Mucosa of gallbladder (tissue), 1 donor: ENCODE results near the gene GOLGA6L7. TPM values are rescaled to one million over a fixed set of nuclear protein-coding genes. Genes with fewer than 3 reads are reported as not detected.
"Not testable (repeated sequence)": the region's sequence is repeated elsewhere in the genome, so short reads cannot be mapped to it uniquely, and the experiment has no call there.

Experiments
- DNase-seq: peaks from one replicate; pipeline ENCODE4 v3.0.0-alpha.2; 2020; ENCODE audit warnings: low spot score
- total RNA-seq: library from RNA; stranded (reverse); gene quantifications from one replicate; pipeline ENCODE4 v1.2.1, GENCODE V29; 2021
- donor health status: DM: no; HTN: no; CAD: no.

GOLGA6L7 gene
- total RNA-seq, 1 donor from 2014 or later = not detected

DNA sequence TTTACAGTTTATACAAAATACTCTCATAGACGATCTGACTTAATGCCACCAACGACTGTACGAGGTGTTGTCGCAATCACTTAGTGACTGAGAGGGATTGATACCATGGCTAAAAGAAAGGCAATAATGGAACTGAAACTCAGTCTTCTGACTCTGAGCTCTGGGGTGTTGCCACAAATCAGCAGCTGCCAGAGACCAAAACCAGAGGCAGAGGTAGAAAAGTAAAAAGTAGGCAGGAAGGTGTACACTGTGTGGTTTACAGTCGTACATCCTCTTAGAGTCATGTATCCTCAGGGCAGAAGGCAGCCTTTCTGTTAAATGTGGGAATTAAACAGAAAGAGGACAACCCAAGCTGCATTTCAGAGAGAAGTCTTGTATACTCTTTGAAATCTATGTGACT is 1.2 kb downstream of the GOLGA6L7 start:
- not testable (repeated sequence) for DNase-seq

DNA sequence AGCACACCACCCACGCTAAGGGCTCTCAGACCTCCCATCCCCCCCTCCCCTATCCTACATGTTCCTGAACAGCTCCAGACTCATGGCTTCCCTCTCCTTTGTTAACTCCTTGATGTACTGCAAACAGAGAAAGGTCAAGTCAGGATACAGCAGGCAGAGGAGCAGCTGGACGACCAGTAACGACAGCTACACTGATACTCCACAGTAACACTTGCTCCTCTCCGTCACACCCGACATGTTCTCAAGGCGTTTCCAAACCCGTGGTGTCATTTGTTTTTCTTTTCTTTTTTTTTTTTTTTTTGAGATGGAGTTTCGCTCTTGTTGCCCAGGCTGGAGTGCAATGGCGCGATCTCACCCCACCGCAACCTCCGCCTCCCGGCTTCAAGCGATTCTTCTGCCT is 4.3 kb downstream of the GOLGA6L7 start:
- DNase-seq = not testable (repeated sequence)

DNA sequence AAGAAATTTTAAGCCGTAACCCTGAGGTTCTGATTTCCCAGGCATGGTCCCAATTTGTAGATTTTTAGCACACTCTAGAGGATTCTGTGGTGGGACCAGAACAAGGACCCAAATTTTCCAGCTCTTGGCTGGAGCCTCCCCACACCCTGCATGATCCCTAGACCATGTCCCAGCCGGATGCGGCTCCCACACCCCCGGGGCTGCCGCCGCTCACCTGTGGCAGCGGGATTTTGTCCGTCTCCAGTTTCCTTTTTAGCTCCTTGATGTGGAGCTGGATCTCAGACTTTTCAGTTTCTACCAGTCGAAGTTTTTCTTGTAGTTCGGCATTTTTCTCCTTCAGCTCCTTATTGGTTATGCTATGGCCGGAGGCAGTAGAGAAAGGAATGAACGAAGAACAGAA is 4.9 kb downstream of the GOLGA6L7 start:
- DNase-seq = not testable (repeated sequence)

DNA sequence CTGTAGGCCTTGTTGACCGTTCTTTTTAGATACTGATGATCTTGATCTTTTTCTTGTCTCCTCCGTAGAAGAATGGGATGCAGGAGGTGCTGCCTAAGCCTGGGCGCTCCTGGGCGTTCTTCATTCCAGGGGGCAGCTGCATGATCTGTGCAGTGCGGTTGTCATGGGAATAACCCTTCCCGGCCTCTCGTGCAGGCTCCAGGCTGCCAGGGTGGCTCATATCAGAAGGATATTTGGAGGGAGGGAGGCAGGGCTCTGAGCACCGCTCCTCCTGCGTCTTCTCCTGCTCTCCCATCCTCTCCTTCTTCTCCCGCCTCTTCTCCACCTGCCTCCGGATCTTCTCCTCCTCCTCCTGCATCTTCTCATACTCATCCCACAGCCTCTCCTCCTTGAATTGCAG is 6.2 kb downstream of the GOLGA6L7 start:
- DNase-seq = not testable (repeated sequence)

DNA sequence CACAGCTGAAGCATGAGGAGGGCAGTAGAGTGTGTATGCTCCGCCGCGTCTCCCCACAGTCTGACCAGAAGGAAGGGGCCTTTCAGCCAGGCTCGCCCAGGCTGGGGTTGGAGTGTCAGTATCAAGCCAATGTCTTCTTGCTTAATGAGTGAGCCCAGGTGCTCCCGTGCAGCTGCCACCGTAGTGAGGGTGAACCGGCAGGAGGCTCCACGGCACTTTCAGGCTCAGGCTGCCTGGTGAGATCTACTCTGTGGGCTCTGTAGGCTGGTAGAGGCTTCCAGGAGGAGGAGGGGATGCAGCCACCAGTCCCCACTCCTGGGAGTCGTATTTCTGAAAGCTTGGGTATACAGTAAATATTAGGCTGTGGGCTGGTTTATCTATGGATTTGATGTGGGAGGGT is 8.2 kb downstream of the GOLGA6L7 start:
- DNase-seq = not testable (repeated sequence)

DNA sequence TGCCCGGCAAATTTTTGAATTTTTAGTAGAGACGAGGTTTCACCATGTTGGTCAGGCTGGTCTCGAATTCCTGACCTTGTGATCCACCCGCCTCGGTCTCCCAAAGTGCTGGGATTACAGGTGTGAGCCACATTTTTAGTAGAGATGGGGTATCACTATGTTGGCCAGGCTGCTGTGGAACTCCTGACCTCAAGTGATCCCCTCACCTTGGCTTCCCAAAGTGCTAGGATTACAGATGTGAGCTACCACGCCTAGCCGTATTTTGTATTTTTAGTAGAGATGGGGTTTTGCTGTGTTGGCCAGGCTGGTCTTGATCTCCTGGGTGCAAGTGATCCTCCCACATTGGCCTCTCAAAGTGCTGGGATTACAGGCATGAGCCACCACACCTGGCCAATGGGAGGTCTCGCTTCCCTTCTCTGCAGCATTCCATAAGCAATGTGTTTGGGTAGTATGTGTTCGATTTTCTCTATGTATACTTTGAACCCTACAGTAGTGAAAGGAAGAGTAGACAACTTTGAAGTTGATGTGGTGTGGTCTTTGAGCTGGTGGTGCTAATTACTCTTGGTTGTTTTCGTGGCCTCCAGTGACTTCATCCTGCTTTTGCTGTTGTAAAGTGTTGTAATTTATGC is 13.4 kb downstream of the GOLGA6L7 start:
- DNase-seq = not testable (repeated sequence)

DNA sequence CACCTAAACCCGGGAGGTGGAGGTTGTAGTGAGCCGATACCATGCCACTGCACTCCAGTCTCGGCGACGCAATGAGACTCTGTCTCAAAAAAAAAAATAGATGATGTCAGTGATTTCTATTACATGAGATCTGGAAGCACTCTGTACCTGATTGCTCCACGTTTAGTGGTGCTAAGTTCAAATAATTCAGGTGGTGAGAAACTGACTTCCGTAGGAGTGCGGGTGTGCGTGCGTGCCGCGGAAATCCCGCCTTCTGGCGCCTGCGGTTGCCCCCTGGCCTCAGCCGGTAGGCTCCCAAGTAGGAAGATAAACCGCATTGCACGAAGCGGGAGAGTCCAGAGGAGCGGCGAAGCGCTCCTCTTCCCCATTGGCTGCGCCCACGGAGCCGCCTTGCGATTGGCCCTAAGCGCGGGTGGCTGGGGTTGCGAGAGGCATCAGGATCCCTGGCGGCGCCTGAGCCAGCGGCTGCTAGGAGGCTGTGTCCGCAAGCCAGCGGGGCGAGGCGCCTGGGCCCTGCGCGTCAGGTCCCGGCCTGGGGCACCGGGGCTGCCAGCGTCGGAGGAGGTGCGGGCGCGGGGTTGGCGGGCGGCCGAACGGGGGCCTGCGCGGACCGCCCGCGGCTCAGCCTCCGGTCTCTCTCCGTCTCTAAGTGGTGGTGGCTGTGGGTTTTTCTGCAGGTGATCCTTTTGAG is 16.4 kb downstream of the GOLGA6L7 start:
- DNase-seq = peak; percentile 15

DNA sequence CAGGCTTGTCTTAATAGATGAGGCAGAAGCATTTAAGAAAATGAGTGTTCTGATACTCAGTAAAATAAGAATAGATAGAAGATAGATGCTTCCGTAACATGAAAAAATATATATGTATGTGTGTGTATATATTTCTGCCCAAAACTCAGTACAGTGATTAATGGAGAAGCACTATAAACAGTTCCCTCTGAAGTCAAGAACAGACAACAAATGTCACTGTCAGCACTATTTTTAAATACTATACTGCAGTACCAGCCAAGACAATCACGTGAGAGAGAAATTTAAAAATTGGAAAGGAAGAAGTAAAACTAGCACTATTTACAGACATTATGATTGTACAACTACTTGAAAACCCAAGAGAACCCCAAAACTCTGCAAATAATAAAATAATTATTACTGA is 27.0 kb downstream of the GOLGA6L7 start:
- DNase-seq = not testable (repeated sequence)

DNA sequence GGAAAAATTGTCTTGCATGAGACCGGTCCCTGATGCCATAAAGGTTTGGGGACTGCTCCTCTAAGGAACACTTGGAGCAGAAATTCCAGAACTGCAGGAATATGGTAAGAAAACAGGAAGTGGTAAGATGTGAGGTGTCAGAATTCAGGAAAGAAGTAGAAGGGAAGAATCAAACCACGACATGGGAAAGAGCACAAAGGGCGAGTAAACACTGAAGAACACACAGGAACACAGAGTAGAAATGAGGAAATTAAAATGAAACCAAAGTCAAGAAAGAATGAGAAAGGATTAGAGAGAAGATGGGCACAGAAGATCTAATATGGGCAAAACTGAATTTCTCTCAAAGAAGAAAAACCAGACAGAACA is 28.5 kb downstream of the GOLGA6L7 start:
- DNase-seq = not testable (repeated sequence)

DNA sequence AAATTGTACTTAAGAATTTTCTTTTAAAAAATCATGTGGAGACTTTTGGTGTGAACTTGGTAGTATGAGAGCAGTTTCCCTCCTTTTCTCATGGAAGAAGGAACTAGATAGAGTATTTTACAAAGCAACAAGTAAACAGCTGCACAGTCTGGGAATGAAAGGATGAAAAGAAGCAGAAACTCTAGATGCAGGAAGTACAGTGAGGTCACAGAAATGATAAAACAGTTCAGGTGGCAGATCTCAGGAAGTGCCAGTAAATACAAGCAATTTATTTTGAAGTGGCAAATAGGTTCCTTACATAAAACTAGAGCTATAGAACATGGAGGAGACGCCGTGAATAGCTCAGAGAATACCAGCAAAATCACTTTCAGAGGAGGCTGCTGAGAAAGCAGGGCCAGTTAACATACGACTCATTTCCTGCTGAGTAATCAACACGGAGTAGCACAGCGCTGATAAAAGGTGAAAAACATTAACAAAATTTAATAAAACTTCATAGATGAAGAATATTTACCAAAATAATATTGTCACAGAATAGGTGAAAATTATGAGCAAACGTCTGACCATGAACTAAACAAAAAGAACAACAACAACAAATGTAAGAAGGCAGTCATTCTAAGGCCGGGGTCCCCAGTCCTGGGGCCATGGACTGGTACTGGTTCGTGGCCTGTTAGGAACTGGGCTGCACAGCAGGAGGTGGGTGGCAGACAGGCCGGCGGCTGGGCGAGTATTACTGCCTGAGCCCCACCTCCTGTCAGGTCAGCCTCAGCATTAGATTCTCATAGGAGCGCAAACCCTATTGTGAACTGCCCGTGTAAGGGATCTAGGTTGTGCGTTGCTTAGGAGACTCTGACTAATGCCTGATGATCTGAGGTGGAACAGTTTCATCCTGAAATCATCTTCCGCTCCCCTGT is 29.2 kb downstream of the GOLGA6L7 start:
- DNase-seq = not testable (repeated sequence)

DNA sequence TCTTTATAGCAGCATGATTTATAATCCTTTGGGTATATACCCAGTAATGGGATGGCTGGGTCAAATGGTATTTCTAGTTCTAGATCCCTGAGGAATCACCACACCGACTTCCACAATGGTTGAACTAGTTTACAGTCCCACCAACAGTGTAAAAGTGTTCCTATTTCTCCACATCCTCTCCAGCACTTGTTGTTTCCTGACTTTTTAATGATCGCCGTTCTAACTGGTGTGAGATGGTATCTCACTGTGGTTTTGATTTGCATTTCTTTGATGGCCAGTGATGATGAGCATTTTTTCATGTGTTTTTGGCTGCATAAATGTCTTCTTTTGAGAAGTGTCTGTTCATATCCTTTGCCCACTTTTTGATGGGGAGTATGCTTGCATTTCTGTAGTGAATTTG is 30.3 kb downstream of the GOLGA6L7 start:
- DNase-seq = not testable (repeated sequence)

DNA sequence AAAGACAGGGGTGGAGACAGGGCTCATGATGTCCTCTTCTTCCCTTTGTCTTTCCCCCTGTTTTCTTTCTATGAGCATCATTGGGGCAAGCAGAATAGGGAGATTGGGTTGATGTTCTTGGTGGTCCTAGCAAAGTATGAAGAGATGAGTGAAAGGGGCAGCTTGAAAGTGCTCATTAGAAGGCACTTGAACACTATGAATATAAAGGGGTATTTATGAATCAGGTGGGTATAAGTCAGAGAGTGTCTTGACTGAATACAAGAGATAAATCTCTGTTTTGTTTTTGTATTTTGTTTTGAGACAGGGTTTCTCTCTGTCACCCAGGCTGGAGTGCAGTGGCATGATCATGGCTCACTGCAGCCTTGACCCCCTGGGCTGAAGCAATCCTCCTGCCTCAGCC is 34.4 kb downstream of the GOLGA6L7 start:
- DNase-seq = not testable (repeated sequence)

DNA sequence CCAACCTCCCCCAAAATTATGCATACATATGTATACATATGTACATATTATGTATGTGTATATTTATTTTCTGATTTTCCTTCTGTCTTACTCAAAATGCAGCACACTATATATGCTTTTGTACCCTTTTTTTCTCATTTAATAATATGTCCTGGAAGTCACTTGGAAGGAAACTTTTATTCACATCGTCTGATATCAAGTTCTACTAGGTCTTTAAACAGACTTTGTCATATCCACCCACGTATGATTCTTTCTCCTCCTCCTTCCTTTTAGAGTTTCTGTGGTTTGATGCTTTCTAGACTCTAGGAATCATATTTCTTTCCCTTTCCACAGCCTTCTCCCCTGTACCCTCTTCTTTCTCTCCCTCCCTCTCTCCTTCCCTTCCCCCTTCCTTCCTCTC is 35.1 kb downstream of the GOLGA6L7 start:
- DNase-seq = not testable (repeated sequence)

DNA sequence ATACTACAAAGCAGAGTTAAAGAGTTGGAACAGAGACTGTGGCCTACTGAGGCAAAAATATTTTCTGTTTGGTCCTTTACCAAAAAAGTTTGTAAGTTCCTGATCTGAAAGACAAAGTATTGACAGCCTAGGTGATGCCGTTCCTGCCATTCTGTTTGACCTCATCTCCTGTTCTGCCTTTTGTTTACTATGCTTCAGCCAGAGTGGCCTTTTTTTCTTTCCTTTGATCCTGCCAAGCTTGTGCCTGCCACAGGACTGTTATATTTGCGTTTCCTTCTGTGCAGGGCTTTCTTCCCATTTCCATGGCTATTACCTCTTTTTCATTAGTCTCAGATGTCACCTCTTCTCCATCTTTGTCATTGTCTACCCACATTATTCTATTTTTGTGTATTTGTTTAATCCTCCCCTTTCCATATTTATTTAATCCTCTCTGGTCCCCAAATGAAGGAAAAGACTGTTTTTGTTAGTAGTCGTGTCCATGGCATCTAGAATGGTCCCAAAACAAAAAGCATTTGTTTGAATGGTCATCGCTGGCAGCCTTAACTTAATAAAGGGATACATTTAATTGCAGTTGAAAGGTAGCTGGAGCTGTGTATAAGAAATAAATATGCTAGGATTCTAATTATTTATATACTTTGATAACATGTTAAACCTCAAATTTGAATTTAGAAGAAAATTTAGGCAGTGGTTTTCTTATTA is 36.4 kb downstream of the GOLGA6L7 start:
- DNase-seq = not testable (repeated sequence)

DNA sequence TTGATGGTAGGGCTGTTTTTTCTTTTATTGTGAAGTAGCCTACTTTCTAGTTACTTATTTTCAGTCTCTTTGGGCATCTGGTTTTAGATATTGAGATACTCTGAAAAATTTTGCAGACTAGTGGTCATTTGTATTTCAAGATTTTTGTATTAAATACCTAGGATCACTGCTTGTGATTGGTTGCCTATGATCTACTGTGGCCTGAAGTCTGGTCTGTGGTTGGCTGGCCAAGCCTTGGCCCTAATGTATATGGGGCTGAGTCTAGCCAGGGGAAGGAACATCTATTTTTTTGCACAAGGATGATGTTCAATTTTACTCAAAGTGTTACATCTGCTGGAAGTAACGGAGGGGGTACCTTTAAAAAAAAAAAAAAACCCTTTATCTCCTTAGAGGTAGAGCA is 38.0 kb downstream of the GOLGA6L7 start:
- not testable (repeated sequence) for DNase-seq

DNA sequence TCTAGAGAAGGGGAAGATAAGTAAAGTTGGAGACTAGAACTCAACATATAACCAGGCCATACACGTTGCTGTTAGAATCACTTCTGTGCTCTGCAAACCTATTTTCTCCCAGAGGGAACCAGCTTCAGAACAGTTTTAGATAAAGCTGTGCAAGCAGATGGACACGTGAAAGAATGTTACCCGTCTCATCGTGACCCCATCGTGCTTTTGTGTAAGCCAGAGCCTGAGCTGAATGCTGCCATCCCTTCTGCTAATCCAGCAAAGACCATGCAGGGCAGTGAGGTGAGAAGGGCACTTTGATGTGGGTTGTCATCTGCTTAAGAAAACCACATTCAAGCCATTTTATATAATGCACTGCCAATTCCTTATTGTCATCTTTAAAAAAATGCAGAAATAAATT is 40.3 kb downstream of the GOLGA6L7 start:
- DNase-seq = not testable (repeated sequence)

DNA sequence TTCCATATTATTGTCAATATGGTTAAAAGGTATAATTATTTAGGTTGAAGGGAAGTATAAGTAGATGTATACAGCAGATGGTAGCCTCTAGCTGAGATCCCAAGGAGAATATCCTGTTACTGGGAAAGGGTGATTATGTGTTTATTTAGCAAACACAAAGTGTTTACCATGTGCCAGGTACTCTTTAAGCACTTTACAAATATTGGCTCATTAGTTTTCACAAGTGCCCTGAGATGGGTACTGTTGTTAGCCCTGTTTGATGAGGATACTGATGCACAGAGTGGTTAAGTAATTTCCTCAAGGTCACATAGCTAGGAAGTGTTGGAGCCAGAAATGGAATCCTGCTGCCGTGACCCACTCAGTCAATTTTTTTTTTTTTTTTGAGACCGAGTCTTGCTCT is 48.1 kb downstream of the GOLGA6L7 start:
- DNase-seq = not testable (repeated sequence)

DNA sequence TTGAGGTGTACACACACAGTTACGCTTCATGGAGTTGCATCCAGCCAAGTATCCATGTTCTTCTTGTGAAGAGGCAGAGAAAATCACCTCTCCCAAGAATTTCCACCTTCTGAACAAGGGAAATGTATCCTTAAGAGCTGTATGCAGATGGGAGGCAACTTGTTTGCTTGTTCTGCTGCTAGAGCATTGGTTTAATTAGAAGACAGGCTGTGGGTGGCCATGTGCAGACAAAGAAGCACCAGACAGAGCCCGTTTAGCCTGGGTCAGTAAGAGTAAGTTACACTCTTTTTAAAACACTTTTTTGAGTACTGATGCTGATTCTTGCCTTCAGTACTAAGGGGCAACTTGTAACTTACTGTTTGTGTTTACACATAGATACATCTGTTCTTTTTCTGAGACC is 50.2 kb downstream of the GOLGA6L7 start:
- not testable (repeated sequence) for DNase-seq

DNA sequence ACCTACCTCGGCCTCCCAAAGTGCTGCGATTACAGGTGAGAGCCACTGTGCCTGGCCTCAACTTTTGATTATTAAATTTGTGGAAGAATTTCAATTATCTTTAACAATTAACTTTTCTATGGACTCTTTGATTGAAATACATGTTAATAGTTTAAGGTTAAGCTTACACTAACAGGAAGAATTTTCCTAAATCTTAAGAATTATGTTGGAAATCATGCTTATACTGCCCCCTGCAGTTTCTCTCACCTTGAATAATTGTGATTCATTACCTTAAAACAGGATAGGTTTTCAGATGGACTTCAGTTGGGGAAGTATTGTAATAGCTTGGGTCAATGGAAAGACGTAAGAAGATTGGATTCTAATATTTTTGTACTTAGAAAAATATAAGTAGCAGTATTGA is 54.2 kb downstream of the GOLGA6L7 start:
- not testable (repeated sequence) for DNase-seq
